HG02870 (cell line): ENCODE results near the gene ZBTB47.
A peak's percentile ranks its signal among the peaks of the same experiment; 100 is the strongest.

Experiments used
- ATAC-seq: cut with Tn5 transposase; IDR thresholded peaks from one replicate; pipeline ENCODE4 v1.9.1; 2021; ENCODE audit warnings: mild to moderate bottlenecking, moderate library complexity; ENCODE audit not compliant: unreplicated experiment

Gene ZBTB47

DNA sequence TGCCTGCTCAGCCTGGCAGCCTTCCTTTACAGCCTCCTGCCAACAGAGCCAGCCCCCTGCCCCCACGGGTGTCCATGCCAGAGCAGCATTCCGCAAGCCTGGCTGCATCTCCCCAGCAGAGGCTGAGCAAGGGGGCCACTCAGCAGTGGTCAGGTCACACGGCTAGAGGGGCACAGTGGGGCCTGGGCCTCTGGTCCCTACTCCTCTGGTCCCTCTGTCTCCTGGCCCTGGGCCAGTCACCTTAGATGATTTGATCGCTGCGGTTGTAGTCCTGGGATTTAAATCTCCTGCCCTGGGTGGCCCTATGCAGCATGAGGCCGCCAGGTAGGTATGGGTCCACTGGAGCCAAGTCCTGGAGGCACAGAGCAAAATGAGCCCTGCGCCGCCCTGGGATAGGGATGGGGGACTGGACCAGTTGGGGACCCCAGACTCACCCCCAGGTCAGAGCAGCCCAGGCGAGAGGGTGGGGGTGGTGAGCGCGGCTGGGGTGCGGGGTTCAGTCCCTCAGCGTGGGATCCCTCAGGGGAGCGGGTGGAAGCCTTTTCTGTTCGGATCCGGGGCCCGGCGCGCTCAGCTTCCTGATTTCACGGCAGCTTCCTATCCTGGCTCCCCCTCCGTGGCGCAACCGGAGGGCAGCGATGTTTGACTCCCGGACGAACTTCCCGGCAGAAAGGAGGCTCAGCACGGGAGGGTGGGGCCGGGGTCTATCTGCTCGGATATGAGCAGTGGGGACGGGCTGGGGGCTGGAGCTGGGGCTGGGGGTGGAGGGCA lies at the start of gene ZBTB47:
Gene ZBTB47 (plus strand): TSS at position 138 of the 771 bp plus-strand sequence. CDS start 4,659 bp downstream, outside the sequence.
- no peak for ATAC-seq

DNA sequence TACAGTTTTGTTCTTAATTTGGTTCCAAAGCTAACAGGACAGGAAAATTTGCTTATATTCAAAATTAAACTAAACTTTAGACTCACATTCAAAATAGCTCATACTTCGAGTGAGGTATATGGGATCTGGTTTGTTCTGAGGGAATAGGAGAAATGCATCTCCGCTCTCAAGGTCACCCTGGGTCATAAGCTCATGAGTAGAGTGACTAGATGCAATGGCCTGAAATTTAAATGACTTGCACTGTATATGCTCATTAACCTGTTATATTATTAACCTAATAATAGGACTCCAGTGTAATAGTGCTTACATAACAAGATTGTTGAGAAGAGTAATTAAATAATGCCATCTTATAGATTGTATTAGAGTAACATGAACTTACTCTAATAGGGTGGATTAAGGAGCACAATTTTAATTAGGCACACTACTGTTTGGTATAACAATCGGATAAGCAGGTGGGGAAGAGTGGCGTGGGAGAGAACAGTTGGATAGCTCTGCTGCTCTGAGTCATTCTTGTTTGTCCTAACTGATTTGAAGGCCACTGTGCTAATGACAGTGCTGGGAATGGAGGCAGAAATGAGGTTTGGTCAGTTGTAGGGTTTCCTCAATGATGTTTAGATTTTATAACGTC lies 47.8 kb upstream of the ZBTB47 start:
- ATAC-seq = no peak

DNA sequence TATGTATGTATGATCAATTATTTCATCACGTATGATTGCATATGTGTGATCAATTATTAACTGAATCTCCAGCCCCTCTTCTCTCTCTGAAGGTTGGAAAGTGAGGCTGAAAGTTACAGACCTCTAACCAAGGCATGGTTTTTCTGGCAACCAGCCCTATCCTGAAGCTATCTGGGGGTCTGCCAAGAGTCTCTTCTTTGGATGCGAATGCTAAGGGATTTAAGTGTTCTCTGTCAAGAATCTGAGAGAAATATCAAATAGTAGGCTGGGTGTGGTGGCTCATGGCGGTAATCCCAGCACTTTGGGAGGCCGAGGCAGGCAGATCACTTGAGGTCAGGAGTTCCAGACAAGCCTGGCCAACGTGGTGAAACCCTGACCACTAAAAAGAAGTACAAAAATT lies 44.9 kb upstream of the ZBTB47 start:
- no peak for ATAC-seq

DNA sequence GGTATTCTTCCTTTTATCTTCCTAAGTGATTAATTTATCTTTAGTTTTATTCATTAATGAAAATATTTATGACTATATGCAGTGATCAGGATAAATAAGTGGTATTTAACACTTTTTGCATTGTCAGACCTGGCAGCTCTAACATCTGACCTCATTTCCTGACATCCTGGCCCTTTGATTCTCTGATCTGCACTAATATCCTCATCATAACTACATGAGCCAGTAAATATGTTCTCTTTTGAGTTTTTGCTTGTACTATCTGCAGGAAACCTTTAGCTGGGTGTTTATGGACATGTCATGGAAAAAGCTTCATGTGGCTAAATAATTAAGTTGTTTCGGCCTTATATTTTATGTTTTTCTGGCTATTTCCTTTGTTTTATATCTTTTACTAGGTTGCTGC lies 42.5 kb upstream of the ZBTB47 start:
- no peak for ATAC-seq

DNA sequence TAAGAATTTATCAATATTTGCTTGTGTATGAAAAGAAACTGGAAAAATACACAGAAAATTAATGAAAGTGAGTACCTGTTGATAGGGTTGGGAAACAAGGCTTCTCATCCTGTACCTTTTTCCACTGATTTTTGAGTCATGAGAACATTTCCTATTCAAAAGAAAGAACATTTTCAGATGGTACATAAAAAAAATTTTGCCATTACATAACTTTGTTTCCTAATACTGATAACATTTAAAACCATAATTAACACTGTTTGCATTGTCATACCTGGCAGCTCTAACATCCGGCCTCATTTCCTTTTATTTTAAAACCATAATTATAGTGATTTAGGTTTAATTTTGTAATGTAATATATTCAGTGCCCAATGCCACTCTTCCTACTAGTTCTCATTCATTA lies 41.3 kb upstream of the ZBTB47 start:
- ATAC-seq = no peak

GRCh38 chr3:42612928-42613327 lies 40.6 kb upstream of the ZBTB47 start:
- peak; percentile 55 for ATAC-seq

- ATAC-seq = no peak
Measured at GRCh38 chr3:42613462-42613861, 40.0 kb upstream of the ZBTB47 start.

- no peak for ATAC-seq
Measured at GRCh38 chr3:42631620-42632019, 21.9 kb upstream of the ZBTB47 start.

GRCh38 chr3:42632146-42632545 lies 21.4 kb upstream of the ZBTB47 start:
- no peak for ATAC-seq

- ATAC-seq = no peak
Measured at GRCh38 chr3:42633544-42633943, 20.0 kb upstream of the ZBTB47 start.

- no peak for ATAC-seq
Measured at GRCh38 chr3:42635111-42635510, 18.4 kb upstream of the ZBTB47 start.

- ATAC-seq = no peak
Measured at GRCh38 chr3:42637001-42637400, 16.5 kb upstream of the ZBTB47 start.

DNA sequence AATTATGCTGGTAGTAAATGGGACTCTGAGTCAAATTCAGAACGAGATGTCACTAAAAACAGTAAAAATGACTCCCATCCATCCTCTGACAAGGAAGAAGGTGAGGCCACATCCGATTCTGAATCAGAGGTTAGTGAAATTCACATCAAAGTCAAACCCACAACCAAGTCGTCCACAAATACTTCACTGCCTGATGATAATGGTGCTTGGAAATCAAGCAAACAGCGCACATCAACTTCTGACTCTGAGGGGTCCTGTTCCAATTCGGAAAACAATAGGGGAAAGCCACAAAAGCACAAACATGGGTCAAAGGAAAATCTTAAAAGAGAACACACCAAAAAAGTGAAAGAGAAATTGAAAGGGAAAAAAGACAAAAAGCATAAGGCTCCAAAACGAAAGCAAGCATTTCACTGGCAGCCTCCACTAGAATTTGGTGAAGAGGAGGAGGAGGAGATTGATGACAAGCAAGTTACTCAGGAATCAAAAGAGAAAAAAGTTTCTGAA lies 15.1 kb upstream of the ZBTB47 start:
- peak; percentile 66 for ATAC-seq

DNA sequence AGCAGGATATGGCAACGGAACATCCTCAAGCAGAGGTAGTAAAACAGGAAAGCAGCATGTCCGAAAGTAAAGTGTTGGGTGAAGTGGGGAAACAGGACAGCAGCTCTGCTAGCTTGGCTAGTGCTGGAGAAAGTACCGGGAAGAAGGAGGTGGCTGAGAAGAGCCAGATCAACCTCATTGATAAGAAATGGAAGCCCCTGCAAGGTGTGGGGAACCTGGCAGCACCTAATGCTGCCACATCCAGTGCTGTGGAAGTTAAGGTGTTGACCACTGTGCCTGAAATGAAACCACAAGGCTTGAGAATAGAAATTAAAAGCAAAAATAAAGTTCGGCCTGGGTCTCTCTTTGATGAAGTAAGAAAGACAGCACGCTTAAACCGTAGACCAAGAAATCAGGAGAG lies 14.3 kb upstream of the ZBTB47 start:
- ATAC-seq = no peak

DNA sequence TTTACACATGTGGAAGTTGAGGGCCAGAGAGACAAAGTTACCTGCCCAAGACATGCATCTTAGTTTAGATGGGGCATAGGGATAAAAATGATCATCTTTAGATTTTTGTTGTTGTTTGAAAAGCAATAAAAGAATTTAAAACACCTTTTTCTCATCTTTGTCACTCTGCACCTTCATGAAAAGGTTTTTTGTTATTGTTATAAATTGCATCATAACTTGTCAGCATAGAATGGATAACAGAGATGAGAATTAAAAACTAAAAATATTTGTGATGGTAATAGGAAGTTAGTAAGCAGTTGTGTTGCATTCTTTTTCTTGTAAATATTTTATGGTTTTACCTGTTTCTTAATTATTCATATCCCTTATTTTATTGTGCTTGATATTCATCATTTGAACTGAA lies 13.4 kb upstream of the ZBTB47 start:
- no peak for ATAC-seq

- no peak for ATAC-seq
Measured at GRCh38 chr3:42640771-42641370, 12.6 kb upstream of the ZBTB47 start.

DNA sequence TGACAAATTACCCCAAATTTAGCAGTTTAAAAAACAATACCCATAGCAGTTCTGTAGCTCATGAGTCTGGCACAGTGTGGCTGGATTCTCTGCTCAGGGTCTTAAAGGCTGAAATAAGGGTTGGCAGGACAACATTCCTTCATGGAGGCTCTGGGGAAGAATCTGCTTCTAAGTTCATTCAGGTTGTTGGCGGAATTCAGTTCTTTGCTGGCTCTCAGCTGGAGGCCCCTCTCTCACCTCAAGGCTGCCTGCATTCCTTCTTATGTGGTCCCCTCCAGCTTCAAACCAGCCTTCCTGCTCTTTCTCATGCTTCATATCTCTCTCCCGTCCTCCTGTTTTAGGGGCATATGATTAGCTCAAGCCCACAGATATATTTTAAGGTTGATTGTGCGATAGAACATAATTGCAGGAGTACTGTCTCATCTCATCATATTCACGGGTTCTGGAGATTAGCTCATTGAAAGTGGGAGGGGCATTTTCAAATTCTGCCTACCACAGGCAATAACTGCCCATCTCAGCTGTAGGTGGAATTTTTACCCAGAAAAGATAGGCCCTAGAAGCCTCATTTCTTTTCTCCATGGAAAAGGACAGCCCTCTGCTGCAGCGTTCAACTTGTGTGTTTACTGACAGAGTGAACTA lies 5.6 kb upstream of the ZBTB47 start:
- ATAC-seq = no peak

DNA sequence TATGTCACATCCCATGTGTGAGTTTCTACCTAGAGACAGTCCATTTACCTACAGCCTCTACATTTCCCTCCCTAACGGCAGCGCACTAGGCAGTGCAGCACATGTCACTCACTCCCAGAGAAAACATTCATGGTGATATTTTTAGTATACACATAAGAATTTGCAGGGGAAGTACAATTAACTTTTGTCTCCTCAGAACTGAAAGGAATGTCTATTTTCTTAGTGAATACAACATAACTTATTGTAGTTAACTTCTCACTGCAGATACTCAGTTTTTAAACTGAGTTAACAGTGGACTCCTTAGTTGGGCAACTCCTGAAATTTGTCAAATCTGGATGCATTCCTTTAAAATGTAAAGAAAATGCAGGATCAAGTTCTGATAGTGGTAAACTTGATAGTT lies 4.5 kb upstream of the ZBTB47 start:
- ATAC-seq = no peak

GRCh38 chr3:42649783-42650182 lies 3.7 kb upstream of the ZBTB47 start:
- ATAC-seq = no peak

GRCh38 chr3:42651248-42652091 lies 2.0 kb upstream of the ZBTB47 start:
- no peak for ATAC-seq

DNA sequence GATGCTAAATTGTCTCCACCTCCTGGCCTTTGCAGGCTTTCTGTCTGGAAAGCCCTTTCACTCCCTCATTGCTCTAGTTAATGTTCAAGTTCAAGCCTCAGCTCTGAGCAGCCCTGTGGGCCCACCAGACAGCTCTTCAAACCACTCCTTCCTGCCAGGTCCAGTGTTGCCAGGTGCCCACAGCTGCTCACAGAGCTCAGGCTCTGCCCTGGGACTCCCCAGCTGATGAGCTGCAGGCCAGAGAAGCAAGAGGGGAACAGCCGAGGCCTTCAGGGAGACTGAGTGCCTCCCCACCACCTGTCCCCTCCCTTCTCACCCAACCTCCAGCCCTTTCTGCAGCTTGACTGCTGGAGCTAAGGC lies 1.3 kb upstream of the ZBTB47 start:
- ATAC-seq = no peak
